ENCODE measurements around the gene MGP.

Gene MGP

DNA sequence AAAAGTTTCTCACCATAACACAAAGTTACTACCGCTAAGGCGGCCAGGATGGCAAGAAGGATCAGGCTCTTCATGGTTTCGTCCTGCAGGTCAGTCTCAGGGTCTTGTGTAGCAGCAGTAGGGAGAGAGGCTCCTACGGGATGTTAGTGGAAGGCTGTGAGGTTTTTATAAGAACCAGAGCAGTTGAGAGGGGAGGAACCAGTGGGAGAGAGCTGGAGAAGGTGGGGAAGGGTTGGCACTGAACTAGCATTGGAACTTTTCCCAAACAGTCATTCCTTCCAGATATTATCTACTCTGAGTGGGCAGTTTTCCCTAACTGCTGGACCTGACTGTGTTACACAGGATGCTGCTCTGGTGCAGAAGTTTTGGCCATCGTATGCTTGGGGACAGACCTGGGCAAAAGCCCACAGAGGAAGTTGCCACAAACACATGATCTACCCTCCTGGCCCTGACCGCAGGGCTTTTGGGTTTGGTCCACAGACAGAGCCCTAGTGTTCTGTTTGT, at the start of gene MGP:
MGP (minus strand) TSS at position 137 of the 504 bp plus-strand sequence; CDS start at position 74, 63 bp downstream.
- DNase-seq (ENCODE audit: low spot score) = no peak

DNA sequence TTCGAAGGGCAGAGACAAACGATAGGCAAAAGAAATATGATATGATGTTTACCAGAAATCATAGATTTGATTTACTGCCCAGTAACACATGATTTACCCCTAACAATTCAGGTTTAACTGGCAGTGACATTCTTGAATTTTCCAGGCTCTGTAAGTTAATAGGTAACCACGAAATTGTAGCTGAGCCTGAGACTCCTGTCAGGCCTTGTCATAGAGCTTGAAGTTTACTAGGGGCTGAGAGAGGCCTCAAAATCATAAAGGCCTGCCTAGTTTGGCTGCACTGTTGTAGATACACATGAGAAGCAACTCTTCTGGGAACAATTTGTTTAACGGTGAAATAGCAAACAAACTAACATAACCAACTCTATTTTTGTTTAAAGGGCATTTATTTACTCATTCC, 49.4 kb upstream of the MGP start:
- DNase-seq (ENCODE audit: low spot score) = no peak

DNA sequence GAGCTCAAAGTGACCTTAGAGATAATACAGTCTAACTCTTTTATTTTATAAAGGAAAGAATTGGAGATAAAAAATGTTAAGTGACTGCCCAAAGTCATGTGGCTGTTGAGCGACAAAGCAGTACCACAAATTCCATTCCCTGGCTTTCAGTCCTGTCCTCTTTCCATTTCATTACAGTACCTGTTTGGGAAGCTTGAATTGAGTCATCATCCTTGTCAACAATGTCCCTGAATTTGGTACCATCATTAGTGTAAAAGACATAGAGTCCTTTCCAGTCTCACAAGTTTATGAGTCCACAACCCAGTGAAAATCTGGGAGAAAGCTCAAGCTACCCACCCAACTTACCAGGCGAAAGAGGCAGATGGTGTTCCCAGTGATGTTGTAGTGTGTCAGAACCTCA, 48.9 kb upstream of the MGP start:
- no peak for DNase-seq (ENCODE audit: low spot score)

DNA sequence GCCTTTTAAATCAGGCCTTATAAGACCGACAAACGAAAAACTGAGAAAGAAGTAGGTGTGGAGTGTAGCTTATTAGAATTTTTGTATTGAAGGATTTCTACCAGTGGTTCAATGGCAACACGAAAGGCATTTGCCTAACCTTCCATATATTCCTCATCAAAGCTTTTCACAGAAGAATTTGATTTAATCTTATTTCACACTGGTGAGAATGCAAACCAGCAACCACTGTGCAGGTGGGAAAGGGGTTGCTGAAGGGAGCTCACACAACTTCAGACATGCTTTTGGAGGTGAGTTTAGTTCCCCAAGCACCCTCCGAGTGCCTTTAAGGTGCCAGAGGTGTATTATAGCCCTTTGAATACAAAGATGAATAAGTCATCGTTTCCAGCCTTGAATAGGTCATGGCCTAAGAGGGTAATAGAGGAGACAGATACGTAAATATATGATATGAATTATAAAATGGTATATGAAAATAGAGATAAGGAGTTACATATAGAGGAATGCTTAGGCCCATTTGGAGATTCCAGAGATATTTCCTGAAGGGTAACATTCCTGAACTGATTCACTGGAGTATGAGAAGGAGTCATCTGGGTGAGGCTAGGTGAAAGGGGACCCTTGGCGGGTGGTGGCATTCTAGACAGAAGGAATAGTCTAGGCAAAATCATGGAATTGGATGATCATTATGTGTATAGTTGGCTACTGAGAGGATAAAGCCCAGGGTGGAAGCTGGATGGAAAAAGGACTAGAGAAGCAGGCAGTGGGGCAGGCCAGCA, 46.3 kb upstream of the MGP start:
- no peak for DNase-seq (ENCODE audit: low spot score)

DNA sequence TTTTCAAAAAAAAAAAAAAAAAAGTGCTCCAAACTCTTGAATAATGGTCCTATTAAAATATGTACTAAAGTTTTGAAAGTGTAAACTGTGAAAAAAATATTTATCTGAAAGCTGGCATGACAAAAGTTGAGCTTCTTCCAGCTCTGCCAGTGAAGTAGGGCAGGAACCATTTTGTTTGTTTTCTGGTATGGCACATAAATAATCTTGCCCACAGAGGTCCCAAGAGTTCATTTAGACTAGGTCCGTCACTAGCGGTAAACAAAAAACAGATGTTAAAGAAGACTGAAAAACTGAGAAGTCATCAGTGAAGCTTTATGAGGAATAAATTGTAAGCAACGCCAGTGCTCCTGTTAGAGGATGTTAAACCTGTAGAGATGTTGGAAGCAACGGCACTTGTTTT, 45.7 kb upstream of the MGP start:
- DNase-seq (ENCODE audit: low spot score) = no peak

DNA sequence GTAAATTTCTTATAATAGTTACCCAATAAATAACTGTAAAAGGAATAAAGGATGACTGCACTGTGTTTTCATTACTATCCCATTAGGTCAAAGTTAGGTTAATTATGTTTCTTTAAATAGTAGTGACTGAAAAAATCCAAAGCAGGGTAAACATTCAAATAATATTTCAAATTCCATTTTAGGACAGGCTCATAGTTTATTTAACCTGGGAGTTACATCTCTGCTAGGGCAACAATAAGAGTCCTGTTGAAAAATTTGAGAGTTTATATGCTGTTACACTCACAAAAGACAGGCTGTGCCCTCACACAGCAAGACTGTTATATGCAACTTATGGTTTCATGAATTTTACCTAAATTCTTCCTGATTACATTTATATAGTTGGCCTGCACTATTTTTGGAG, 44.6 kb upstream of the MGP start:
- no peak for DNase-seq (ENCODE audit: low spot score)

DNA sequence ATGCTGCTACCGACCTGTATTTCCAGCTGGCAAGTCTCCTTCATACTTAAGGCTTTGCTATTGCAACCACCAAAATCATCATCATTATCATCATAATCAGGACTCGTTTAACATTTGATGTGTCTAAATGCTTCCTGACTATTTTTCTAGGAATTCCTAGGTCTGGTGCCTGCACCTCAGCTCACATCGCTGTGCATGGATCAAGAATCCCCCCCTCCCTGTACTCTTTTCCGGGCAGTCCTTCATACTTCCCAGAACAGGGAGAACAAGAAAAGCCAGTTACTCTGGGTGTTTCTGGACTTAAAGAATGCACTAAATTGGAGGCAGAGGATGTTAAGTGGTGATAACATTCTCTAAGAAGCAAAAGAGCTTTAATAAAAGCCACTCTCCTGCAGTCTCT, 43.3 kb upstream of the MGP start:
- no peak for DNase-seq (ENCODE audit: low spot score)

DNA sequence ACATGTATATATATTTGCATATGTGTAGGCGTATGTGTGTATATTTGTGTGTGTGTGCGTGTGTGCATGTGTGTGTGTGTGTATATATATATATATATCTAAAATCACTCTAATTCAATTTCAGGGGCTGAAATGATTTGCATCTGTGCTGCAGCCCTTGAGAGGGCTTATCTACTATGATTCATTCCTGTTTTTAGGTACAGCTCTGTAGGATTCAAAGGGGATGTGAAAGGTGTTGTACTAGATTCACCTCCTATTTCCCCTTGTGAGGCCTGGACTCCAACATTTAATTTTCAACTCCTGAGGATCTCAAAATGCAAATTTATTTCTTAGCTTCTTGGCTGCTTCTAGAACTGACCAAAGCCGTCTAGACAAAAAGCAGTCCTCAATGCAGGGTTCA, 41.6 kb upstream of the MGP start:
- DNase-seq (ENCODE audit: low spot score) = no peak

DNA sequence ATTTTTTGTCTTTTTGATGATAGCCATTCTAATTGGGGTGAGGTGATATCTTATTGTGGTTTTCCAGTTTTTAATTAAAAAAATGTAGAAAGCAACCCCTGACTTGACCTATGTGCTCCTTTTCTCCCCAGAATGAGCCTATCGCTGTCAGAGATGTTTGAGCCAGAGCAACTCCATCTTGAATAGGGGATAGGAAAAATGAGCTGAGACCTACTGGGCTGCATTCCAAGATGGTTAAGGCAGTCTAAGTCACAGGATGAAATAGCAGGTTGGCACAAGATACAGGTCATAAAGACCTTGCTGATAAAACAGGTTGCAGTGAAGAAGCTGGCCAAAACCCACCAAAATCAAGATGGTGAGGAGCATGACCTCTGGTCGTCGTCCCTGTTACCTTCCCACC, 38.9 kb upstream of the MGP start:
- DNase-seq (ENCODE audit: low spot score) = no peak

DNA sequence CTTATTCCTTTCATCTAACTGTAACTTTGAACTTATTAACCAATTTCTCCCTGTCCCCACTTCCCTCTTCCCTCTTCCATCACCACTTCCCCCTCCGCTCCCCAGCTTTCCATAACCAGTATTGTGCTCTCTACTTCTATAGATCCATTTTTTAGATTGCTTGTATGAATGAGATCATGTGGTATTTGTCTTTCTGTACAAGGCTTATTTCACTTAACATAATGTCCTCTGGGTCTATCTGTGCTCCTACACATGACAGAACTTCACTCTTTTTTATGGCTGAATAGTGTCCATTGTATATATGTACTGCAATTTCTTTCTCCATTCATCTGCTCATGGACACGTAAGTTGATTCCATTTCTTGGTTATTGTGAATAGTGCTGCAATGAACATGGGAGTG, 38.3 kb upstream of the MGP start:
- DNase-seq (ENCODE audit: low spot score) = no peak

DNA sequence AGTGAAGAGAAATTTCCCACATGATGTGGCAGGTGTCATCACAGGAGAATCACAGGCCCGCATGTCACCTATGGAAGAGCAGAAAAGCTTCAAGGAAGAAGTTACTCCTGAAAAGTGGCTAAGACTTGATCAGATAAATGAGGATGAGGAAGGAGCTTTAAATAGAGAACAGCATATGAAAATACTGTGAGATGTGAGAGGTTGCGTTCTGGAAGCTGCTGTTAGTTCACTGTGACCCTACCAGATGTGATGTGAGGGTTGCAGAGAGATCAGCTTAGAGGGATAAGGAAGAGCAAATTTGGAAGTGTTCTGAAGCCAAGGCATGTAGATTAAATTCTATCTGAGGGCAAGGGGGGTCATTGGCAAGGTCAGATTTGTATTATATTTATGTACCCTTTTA, 35.6 kb upstream of the MGP start:
- DNase-seq (ENCODE audit: low spot score) = no peak

DNA sequence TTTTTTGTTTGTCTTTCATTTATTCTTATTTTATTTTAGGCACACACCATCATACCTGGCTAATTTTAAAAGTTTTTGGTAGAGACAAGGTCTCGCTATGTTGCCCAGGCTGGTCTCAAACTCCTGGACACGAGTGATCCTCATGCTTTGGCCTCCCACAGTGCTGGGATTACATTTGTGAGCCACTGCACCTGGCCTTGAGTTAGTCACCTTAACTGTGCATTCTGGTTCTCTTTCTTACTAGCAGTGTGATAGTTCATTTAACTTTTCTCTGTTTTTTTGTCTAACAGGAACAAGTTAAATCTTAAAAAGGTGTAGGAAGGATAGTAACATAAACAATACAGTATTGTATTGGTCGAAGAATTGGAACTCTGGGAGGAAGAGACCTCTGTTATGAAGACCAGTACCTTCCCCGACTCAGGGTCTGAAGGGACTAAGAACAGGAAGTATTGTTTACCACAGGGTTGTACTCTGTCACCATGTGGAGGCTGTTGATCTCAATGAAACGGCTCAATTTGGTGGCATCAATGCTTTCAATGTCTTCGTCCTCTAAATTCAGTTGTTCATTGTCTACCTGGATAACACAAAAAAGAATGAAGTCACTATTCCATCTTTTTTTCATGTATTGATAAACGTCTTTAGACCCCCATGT, 34.9 kb upstream of the MGP start:
- DNase-seq (ENCODE audit: low spot score) = no peak

DNA sequence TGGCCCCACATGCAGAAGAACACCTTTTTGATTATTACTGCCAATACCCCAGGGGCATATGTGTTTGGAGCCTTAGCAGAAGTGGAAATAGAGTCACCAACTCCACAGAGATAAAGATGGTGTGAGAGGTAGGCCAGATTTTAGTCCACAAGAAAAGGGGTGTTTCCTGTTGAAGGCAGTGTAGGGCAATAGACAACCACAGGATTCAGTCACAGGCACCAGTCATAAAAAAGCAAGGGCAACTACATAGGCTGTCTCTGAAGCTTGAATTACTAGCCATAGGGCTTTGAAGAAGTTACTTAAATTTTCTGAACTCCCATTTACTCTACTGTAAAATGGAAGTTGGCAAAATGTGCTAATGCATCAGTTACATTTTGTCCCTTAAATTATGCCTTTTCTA, 33.8 kb upstream of the MGP start:
- no peak for DNase-seq (ENCODE audit: low spot score)

DNA sequence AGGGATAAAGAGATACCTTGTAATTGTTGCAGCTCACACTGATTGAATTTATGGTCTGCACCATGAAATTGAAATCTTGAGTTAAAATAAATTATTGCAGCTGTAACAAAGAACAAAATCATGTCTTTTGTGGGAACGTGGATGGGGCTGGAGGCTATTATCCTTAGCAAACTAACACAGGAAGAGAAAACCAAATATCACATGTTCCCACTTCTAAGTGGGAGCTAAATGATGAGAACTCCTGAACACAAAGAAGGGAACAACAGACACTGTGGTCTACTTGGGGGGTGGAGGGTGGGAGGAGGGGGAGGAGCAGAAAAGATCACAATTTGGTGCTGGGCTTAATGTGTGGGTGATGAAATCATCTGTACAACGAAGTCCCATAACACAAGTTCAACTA, 30.1 kb upstream of the MGP start:
- no peak for DNase-seq (ENCODE audit: low spot score)

DNA sequence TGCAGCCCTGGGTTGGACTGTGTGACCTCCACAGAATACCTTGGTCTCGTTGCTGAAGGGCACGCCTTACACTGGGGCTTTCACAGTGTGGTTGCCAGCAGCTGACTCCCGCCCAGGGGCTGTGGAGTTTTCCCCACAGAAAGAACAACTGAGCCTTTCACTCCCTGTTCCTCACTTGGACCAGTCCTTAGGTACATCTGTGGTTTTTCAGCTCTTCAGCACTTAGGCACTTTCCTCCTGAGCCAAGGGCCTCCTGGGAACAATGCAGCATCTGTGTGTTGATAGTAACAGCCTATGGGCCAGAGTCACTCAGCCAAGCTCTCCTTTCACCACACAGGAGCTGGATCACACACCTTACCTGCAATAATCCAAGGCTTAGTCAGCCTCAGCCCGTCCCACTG, 27.7 kb upstream of the MGP start:
- no peak for DNase-seq (ENCODE audit: low spot score)

DNA sequence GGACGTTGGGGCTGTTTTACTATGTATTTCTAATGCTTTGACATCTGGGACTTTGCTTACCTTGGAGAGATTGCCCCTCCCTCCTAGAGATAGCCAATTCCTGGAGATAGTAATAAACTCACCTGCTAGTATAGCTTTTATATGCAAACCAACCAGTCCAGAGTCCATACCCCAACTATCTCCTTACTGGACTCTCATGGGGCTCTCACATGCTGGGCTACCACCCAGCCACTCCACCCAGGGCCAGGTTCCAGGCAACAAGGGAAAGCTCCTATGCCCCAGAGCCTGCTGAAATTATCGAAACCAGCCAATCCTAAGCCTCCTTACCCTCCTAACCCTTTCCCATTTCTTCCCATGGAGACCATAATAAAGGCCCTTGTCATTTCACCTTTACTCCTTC, 25.5 kb upstream of the MGP start:
- DNase-seq (ENCODE audit: low spot score) = no peak

DNA sequence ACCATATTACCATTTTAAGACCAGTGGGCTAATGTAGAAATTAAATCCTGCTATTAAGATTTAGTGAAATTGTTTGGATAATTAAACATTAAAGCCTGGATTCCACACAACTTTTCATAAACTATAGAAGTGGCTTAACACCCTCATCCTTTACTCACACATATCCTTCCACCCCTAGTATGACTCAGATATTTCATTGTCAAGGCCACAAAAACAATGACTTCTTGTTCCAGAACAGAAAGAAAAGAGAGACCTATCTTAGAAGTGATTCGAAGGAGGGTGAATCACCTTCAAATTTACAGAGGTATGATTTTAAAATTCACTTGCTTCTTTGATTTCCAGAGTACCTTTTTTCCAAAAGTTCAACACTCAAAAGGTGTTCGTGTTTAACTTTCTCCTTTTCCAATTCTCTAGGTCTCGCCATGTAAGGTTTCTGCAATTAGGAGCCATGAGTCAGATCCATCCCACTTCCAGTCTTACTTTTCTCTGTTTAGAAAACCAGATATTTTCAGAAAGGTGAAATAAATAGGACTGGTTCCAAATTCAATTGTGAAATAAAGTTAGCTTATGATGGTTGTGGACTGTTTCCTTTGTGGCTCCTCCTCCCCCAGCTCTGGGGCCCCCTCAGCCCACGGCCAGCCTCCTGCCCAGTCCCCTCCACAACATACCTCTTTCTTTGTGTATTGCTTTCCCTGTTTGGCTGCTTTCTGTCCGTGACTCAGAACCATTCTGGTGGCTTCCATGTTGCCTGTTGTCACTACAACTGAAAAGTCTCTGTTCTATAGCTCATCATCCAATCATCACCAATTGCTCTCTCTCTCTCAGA, 24.6 kb upstream of the MGP start:
- DNase-seq (ENCODE audit: low spot score) = no peak

DNA sequence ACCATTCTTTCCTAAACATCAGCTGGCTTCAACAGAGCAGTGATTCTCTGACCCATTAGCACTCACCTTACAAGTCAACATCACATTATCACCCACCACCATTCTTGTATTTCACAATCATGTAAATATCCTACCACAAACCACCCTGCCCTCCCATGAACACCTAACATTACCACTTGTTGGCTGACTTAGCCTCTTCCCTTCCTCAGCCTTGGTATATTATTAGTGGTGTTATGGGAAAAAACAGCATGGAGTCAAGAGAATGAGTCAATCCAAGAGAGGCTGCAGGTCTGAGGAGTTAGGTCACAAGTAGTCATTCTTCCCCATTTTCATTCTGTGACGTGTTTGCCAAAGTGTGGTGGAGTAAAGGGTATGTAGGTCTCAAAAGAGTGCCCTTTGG, 22.3 kb upstream of the MGP start:
- DNase-seq (ENCODE audit: low spot score) = no peak

DNA sequence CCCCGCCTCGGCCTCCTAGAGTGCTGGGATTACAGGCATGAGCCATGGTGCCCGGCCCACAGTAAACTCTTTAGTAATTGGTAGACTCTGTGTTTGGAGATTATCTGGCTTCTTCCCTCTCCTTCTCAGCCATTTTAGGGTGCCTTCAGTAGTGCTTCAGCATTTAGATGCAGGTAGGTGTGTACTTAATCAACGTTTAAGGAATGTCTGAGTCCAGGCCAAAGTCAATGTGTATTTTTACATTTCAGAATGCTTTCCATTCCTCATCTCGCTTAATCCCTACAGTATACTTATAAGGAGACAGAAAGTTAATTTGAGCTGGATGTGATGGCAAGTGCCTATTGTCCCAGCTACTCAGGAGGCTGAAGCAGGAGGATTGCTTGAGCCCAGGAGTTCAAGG, 20.5 kb upstream of the MGP start:
- no peak for DNase-seq (ENCODE audit: low spot score)

DNA sequence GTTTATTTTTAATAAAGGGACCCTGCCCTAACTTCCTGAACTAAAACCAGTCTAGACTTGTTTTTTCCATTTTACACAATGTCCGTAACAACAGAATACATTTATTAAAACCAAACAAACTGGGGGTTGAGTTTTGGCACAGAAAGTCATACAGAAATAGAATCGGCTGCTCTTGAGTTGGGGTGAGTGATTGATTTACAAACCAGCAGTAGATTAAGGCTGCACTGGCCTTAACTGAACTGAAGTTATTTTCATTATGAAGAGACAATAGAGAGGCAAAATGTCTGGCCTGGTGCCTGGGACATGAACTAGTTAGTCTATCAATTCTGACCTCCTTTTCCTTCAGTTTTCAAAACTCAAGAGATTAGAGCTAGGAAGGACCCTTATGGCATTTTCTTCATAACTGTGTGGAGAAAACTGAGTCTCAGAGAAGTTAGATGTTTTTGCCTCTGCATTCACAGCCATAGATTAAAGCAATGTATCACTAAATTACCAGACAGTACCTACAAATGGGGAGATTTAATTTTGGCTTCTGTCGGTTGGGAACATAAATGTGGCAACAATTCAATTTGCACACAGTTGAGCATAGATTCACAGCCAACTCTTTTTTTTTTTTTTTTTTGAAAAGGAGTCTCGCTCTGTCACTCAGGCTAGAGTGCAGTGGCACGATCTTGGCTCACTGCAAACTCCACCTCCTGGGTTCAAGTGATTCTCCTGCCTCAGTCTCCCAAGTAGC, 19.8 kb upstream of the MGP start:
- DNase-seq (ENCODE audit: low spot score) = no peak

DNA sequence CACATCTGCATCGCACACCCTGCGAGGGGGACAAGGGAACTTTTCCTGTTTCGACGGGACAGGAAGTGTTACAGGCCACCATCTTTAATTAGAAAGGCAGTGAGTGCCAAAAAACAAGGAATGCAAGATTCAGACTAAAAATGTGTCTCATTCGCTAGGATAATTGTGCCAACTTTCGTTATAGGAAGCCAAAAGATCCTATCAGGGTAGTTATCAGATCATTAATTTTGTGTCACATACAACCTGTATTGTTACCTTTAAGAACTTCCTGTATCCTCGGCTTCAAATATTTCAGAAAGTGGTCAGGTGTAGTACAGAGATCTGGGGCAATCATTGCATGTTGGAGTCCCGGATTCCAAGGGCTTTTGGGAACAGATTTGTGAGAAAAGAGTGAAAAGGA, 19.2 kb upstream of the MGP start:
- no peak for DNase-seq (ENCODE audit: low spot score)

DNA sequence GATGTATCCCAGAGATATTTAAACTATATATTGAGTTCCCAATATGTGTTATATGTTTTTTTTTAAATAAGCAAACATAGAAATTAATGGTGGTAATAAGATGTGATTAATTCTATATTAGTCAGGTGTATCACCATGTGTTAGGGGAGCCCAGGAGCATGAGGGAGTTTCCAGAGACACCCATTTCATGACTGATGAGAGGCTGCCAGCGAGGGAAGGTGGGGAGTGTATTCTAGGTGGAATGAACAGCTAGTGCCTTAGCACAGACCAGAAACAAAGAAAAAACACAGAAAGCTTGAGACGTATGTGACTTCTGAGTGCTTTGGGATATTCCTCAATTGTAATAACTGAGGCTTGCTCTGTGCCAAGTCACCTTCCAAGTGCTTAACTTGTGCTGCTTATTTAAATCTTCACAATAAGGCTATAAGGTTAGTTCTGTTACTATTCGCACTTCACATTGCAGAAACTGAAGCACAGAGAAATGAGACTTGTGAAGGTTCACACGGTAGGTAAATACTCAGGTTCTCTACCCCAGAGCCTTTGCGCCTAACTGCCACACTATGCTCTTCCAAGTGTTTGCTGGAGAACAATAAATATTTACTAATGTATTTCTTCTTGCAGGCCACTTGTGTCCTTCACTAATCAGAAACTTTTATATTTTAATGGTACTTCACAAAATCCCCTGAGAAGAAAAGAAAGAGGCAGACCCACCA, 17.9 kb upstream of the MGP start:
- no peak for DNase-seq (ENCODE audit: low spot score)

All from GM03348 (cell line).